Vagina (tissue), 2 donors: ENCODE results near the gene UBE4B. TPM values are rescaled to one million over a fixed set of nuclear protein-coding genes. Genes with fewer than 3 reads are reported as not detected.

Experiments used
- DNase-seq, 2 donors: peaks; one replicate each; pipeline ENCODE4 v3.0.0-alpha.2; 2017; ENCODE audit errors: extremely low spot score in 2 of 2
- H3K27ac ChIP-seq: fragments of 200-600 bp; sonication (generic); one replicate; pipeline ENCODE4 v1.5.1; 2019
- H3K27me3 ChIP-seq: fragments of 200-600 bp; sonication (generic); one replicate; pipeline ENCODE4 v1.5.1; 2019
- H3K36me3 ChIP-seq, 2 donors: fragments of 200-600 bp; sonication (generic); one replicate each; pipeline ENCODE4 v1.5.1; 2017 to 2019
- H3K4me1 ChIP-seq: fragments of 200-600 bp; sonication (generic); one replicate; pipeline ENCODE4 v1.5.1; 2019
- H3K4me3 ChIP-seq, 2 donors: fragments of 200-600 bp; sonication (generic); 1 replicate in 1 of 2; 2 replicates in 1 of 2; pipeline ENCODE4 v1.5.1; 2016 to 2019
- H3K9me3 ChIP-seq: fragments of 200-600 bp; sonication (generic); one replicate; pipeline ENCODE4 v1.5.1; 2019
- POLR2A ChIP-seq, 2 donors: fragments of 450-650 bp; IDR thresholded peaks; one replicate each; pipeline ENCODE4 v1.6.1; 2017; ENCODE audit warnings: antibody characterized with exemption in 2 of 2, mild to moderate bottlenecking in 2 of 2, moderate library complexity in 2 of 2
- POLR2AphosphoS5 ChIP-seq, 2 donors: sonication (generic); formaldehyde crosslinking; IDR thresholded peaks; one replicate each; pipeline ENCODE4 v1.9.0; 2017; ENCODE audit warnings: antibody characterized with exemption in 2 of 2, mild to moderate bottlenecking in 2 of 2, low read depth in 1 of 2; ENCODE audit not compliant: insufficient read depth in 1 of 2
- intact Hi-C: fragments of 100-400 bp; cut with DNase I; formaldehyde crosslinking; loops from one replicate; pipeline ENCODE4 v1.15.1; 2023
- total RNA-seq: library from RNA; depleted of rRNA; stranded (reverse); fragments of >200 nt; gene quantifications from one replicate; pipeline ENCODE4 v1.2.3, GENCODE V29; 2016
- TF ChIP-seq, protein P1 (sequence below), 3 experiments: fragments of 450-650 bp in 2 of 3; fragments of 200-600 bp in 1 of 3; sonication (generic) in 1 of 3; IDR thresholded peaks; one replicate each; pipeline ENCODE4 v1.5.1; 2017 to 2019; ENCODE audit warnings: antibody characterized with exemption in 3 of 3, mild to moderate bottlenecking in 2 of 3, moderate library complexity in 2 of 3

UBE4B gene
- total RNA-seq, 1 donor from 2014 or later = 51.1 TPM

DNA sequence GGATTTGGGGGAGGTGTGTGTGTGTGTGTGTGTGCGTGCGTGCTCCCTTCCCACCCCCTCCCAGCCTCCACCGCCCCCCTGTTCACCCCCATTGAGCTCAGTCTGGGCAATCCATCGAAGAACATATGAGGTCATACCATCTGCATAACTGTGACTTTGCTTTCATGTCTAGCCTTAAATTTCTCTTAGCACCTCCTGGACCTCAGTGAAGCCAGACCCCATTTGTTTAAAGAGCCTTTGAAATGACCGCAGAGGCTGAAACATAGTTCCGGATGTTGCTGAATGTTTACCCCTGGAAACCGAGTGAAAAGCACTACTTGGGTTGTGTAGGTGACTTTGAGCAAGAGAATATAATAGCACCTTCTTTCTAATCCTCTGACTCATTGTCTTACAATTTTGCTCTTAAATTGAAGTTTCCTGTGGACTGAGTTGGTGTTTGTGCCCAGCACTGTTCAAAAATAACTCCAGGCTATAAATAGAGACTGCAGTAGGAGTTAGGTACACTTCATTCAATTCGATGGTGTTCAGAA lies 75.4 kb downstream of the UBE4B start:
- intact Hi-C loops = no loop called here
- no peaks in the 10 kb centered on the region for H3K9me3 ChIP-seq
- DNase-seq = no peak
- peaks cover 0 to 43% of the 10 kb centered on the region in 2 donors for H3K36me3 ChIP-seq
- no peaks in the 10 kb centered on the region for H3K27me3 ChIP-seq
- H3K4me3 ChIP-seq = no peak overlapping the region
- peaks cover 40% of the 10 kb centered on the region for H3K4me1 ChIP-seq
- peak overlapping the region; percentile 38 for H3K27ac ChIP-seq
- TF ChIP-seq POLR2A (IDR thresholded peaks at IDR 0.05) = no peak
- peak in 1 of 2 donors; percentile 70 for TF ChIP-seq POLR2AphosphoS5 (IDR thresholded peaks at IDR 0.05; ENCODE audit: insufficient read depth in 1 of 2, low read depth in 1 of 2)

DNA sequence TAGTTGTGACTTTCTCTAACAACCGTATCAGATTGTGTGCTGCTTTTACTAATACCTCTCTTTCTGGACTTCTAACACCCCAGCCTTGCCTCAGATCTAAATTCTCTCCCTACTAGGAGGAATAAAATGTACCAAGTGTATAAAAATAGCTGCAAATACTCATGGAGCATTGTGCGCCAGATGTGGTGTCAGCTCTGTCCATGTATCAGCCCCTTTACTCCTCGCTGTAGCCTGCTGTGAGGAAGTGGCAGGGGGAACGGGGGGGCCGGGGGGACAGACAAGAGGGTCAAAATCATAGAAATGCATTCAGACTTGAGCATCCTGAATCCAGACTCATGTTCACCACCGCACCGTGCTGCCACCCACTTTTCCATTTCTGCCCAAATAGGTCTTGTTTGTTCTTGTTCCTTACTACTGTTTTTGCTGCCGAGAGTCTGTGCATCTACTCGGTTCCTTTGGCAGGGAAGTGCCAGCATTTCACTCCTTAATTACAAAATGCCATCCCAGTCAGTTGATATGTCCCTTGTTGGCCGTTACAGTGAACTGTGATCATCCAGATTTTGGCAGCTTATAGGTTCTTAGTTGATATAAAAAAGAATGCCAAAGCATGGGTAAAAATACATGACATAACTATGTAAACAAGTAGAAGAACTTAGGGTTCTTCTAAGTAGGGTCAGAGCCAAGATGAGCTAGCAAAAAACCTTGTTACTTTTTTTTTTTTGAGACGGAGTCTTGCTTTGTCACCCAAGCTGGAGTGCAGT lies 76.4 kb downstream of the UBE4B start:
- Histone ChIP-seq H3K9me3 (no peaks in the 10 kb centered on the region), H3K36me3 (peaks cover 0 to 34% of the 10 kb centered on the region in 2 donors), H3K4me1 (peaks cover 40% of the 10 kb centered on the region), H3K27ac (peak overlapping the region; percentile 34), H3K27me3 (no peaks in the 10 kb centered on the region), H3K4me3 (no peak overlapping the region)
- intact Hi-C loops = no loop called here
- DNase-seq = no peak
- TF ChIP-seq POLR2A (IDR thresholded peaks at IDR 0.05) (no peak), POLR2AphosphoS5 (IDR thresholded peaks at IDR 0.05; ENCODE audit: insufficient read depth in 1 of 2, low read depth in 1 of 2) (peak in 1 of 2 donors; percentile 9)

DNA sequence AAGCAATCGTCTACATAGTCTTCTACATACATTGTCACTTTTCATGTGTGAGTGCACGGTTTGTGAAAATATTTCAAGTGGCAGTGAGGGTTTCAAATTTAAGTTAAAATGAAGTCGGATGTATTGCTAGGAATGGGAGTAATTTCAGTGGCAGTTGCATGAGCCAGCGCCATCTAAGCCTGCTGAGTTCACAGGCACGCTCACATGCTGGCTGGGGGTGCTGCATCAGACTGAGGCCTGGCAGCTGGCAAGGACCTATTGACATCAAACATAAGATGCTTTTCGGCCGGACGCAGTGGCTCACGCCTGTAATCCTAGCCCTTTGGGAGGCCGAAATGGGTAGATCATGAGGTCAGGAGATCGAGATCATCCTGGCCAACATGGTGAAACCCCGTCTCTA lies 80.7 kb downstream of the UBE4B start:
- TF ChIP-seq POLR2A (IDR thresholded peaks at IDR 0.05) (no peak), POLR2AphosphoS5 (IDR thresholded peaks at IDR 0.05; ENCODE audit: insufficient read depth in 1 of 2, low read depth in 1 of 2) (no peak)
- TF ChIP-seq, protein P1, sequence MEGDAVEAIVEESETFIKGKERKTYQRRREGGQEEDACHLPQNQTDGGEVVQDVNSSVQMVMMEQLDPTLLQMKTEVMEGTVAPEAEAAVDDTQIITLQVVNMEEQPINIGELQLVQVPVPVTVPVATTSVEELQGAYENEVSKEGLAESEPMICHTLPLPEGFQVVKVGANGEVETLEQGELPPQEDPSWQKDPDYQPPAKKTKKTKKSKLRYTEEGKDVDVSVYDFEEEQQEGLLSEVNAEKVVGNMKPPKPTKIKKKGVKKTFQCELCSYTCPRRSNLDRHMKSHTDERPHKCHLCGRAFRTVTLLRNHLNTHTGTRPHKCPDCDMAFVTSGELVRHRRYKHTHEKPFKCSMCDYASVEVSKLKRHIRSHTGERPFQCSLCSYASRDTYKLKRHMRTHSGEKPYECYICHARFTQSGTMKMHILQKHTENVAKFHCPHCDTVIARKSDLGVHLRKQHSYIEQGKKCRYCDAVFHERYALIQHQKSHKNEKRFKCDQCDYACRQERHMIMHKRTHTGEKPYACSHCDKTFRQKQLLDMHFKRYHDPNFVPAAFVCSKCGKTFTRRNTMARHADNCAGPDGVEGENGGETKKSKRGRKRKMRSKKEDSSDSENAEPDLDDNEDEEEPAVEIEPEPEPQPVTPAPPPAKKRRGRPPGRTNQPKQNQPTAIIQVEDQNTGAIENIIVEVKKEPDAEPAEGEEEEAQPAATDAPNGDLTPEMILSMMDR (IDR thresholded peaks at IDR 0.05) = no peak
- H3K36me3 ChIP-seq = peaks cover 0 to 18% of the 10 kb centered on the region in 2 donors

DNA sequence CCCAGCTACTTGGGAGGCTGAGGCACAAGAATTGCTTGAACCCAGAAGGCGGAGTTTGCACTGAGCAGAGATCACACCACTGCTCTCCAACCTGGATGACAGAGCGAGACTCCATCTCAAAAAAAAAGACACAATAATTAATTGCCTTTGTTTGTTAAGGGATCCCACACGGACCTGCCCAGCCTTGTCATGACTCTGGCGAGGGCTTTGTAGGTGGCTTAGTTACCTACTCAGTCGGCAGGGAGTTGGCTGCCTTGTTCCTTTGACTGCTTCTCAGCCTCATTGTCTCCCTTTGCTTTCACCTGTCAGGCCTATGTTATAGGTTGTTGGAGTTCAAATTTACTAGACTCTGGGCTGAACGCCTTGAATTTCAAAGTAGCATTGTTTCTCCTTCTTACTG lies 82.0 kb downstream of the UBE4B start:
- Histone ChIP-seq H3K4me1 (no peaks in the 10 kb centered on the region), H3K9me3 (no peaks in the 10 kb centered on the region), H3K4me3 (no peak overlapping the region), H3K27me3 (no peaks in the 10 kb centered on the region), H3K27ac (no peak overlapping the region), H3K36me3 (peaks cover 0 to 28% of the 10 kb centered on the region in 2 donors)
- TF ChIP-seq POLR2A (IDR thresholded peaks at IDR 0.05) = no peak
- TF ChIP-seq, protein P1 (IDR thresholded peaks at IDR 0.05) = no peak
- TF ChIP-seq POLR2AphosphoS5 (IDR thresholded peaks at IDR 0.05; ENCODE audit: insufficient read depth in 1 of 2, low read depth in 1 of 2) = peak in 1 of 2 donors; percentile 18
- intact Hi-C loops = no loop called here
- DNase-seq = no peak

More for the DNA sequence above, 80.7 kb downstream of the UBE4B start:
- no peak for DNase-seq
- Histone ChIP-seq H3K27ac (no peak overlapping the region), H3K4me3 (no peak overlapping the region), H3K9me3 (no peaks in the 10 kb centered on the region), H3K4me1 (peaks cover 10% of the 10 kb centered on the region), H3K27me3 (no peaks in the 10 kb centered on the region)
- intact Hi-C loops = no loop called here

DNA sequence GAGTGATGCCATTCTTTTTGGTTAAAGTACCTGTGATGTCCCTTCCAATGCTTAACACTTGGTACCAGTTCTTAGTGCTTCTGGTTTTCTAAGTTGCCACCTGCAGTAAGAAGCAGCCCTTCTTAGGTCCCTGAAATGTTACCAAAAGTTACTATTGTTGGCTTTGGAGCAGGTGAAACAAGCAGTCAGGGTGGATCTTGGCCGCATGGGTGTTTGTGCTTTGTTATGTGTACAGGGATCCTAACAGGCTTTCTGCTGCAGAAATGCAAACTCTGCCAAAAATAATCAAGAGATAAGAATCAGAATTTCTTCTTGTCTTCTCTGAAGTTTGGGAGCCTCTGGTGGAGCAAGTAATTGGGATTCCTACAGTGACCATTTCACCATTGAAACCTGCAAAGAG lies 84.4 kb downstream of the UBE4B start:
- H3K4me3 ChIP-seq = no peak overlapping the region
- H3K9me3 ChIP-seq = no peaks in the 10 kb centered on the region
- TF ChIP-seq POLR2A (IDR thresholded peaks at IDR 0.05) = no peak
- no peak for TF ChIP-seq POLR2AphosphoS5 (IDR thresholded peaks at IDR 0.05; ENCODE audit: insufficient read depth in 1 of 2, low read depth in 1 of 2)
- TF ChIP-seq, protein P1 (IDR thresholded peaks at IDR 0.05) = no peak
- intact Hi-C loops = no loop called here
- no peaks in the 10 kb centered on the region for H3K4me1 ChIP-seq
- no peak for DNase-seq
- no peak overlapping the region for H3K27ac ChIP-seq
- H3K27me3 ChIP-seq = no peaks in the 10 kb centered on the region
- H3K36me3 ChIP-seq = peaks cover 0 to 44% of the 10 kb centered on the region in 2 donors

DNA sequence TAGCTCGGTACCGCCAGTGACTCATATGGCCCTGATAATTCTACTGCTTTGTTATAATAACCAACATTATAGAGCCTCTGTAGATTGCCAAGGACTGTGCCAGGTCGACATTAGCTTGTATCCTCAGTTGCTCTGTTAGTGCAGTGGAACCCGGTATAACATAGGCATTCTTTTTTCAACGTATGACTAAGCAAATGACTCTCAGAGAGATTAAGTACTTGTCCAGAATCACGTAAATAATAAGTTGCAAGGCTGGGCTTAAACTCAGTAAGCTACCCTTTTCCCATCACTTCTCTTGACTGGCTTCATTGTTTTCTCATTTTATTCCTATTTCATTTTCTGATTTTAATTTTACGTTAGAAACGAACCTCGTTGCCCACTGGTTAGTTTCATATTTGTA lies 85.1 kb downstream of the UBE4B start:
- TF ChIP-seq POLR2A (IDR thresholded peaks at IDR 0.05) = no peak
- TF ChIP-seq, protein P1 (IDR thresholded peaks at IDR 0.05) = no peak
- no peak for TF ChIP-seq POLR2AphosphoS5 (IDR thresholded peaks at IDR 0.05; ENCODE audit: insufficient read depth in 1 of 2, low read depth in 1 of 2)
- DNase-seq = no peak
- Histone ChIP-seq H3K9me3 (no peaks in the 10 kb centered on the region), H3K4me1 (no peaks in the 10 kb centered on the region), H3K27me3 (no peaks in the 10 kb centered on the region), H3K27ac (no peak overlapping the region), H3K4me3 (no peak overlapping the region), H3K36me3 (peaks cover 0 to 46% of the 10 kb centered on the region in 2 donors)
- intact Hi-C loops = no loop called here
